ENCODE measurements around the gene DUS2. TPM values are rescaled to one million over a fixed set of nuclear protein-coding genes. Genes with fewer than 3 reads are reported as not detected.

Gene DUS2
- total and polyA plus RNA-seq, 9 of the 15 experiments (the other 6 are each of a cell fraction or from before 2014, with no cell fraction given) = 5.8 to 22.5 (median 20.6) TPM

DNA sequence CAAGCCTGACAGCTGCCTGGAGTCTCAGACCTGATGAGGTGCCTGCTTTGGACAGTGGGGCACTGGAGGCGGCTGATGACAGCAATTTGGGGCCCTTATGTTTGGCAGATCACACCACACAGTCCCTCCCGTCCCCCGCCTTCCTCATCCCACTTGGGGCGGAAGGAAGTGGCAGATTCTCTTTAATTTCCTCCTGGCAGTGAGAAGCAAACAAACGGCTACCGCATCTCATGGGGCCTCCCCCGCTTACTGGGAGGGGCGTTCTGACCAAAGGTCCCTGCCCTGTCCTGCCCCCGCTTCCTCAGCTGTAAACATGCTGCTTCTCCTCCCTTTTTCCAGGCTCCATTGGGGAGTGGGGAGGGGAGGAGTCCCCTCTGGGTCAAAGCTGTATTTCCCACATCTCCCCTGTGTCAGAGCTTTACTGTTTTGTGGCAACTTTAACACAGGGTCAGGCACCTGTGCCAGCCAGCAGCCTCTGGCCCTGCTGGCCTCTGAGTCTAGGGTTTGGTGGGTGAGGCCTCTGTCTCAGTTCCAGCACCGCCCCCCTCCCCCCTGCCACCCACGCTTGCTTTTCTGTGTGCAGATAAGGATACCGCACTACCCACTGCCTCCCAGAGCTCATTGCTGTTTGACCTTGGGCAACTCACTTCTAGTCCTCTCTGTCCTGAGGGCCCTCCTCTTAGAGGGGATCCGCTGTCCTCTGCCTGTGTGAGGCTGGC lies 56.7 kb downstream of the DUS2 start (continued):
- no peak for TF ChIP-seq ZFP30 (CRISPR knock-in tag; IDR thresholded peaks at IDR 0.05; ENCODE audit: borderline replicate concordance)
- TF ChIP-seq SREBF1 (IDR thresholded peaks at IDR 0.05; ENCODE audit: borderline replicate concordance, low read depth, low read length) = peak; percentile 78; the same call in 1 of the 2 replicates

DNA sequence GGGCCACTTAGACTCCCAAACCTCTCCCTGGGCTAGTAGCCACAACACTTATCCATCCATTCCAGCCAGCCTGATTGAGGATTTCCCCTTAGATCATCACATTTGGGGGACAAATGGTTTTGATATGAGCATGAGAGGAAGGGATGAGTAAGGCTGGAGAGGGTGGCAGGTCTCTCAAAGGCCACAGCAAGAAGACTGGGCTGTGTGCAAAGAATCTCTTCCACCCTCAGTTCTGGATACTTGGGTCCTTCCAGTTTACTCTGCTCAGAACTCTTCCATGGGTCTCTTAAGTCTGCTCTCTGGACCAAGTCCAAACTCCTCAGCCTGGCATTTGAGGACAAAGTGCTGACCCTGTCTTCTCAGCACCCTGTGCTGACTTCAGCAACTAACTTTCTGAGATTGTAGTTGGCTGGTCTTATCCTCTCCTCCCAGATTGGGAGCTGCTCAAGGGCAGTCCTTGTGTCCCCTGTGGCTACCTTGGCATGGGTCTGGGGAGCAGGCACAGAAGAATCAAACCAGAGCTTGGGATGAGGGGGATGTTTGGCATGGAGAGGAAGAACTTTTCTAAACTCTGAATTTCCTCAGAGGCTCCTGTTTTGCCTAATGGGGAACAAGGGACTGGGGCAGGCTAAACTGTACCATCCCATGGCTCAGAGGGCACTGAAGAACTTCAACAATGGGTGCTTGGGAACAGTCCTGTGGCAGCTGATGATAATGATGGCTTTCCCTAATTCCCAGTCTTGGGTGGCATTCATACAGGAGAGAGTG lies 59.0 kb downstream of the DUS2 start:
- in situ Hi-C loops (cut with MboI) = no loop called here
- peak; percentile 37 for FAIRE-seq
- TF ChIP-seq ILK (tag; IDR thresholded peaks at IDR 0.05; ENCODE audit: borderline replicate concordance, low read depth) (no peak), ZNF830 (CRISPR knock-in tag; IDR thresholded peaks at IDR 0.05) (peak; percentile 21; the same call in 1 of the 2 replicates), ZNF316 (IDR thresholded peaks at IDR 0.05) (peak; percentile 17; the same call in 1 of the 2 replicates)
- TF ChIP-seq, protein P1, sequence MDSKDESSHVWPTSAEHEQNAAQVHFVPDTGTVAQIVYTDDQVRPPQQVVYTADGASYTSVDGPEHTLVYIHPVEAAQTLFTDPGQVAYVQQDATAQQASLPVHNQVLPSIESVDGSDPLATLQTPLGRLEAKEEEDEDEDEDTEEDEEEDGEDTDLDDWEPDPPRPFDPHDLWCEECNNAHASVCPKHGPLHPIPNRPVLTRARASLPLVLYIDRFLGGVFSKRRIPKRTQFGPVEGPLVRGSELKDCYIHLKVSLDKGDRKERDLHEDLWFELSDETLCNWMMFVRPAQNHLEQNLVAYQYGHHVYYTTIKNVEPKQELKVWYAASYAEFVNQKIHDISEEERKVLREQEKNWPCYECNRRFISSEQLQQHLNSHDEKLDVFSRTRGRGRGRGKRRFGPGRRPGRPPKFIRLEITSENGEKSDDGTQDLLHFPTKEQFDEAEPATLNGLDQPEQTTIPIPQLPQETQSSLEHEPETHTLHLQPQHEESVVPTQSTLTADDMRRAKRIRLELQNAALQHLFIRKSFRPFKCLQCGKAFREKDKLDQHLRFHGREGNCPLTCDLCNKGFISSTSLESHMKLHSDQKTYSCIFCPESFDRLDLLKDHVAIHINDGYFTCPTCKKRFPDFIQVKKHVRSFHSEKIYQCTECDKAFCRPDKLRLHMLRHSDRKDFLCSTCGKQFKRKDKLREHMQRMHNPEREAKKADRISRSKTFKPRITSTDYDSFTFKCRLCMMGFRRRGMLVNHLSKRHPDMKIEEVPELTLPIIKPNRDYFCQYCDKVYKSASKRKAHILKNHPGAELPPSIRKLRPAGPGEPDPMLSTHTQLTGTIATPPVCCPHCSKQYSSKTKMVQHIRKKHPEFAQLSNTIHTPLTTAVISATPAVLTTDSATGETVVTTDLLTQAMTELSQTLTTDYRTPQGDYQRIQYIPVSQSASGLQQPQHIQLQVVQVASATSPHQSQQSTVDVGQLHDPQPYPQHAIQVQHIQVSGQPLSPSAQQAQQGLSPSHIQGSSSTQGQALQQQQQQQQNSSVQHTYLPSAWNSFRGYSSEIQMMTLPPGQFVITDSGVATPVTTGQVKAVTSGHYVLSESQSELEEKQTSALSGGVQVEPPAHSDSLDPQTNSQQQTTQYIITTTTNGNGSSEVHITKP (IDR thresholded peaks at IDR 0.05; ENCODE audit: partially characterized antibody) = peak; percentile 33
- ATAC-seq = no peak
- intact Hi-C loops (cut with micrococcal nuclease) = no loop called here
- Histone ChIP-seq H3K27ac (ENCODE audit: extremely low read depth, low read depth, low read length) (peak overlapping the region; percentile 97; the same call in 2 of the 3 replicates), H3K4me2 (ENCODE audit: insufficient read depth, low read length) (no peak overlapping the region), H3K79me2 (ENCODE audit: control insufficient read depth, insufficient read depth, low read length) (peaks cover 22% of the 10 kb centered on the region), H3K36me3 (ENCODE audit: control insufficient read depth, insufficient read depth, low read length) (peaks cover 20% of the 10 kb centered on the region), H3K4me3 (no peak overlapping the region), H3K9me1 (ENCODE audit: control insufficient read depth, insufficient read depth, low read length) (peaks cover 2% of the 10 kb centered on the region), H2AFZ (ENCODE audit: low read depth, low read length) (no peak overlapping the region), H4K20me1 (replicated peaks; ENCODE audit: control insufficient read depth, insufficient read depth, low read length) (no peaks in the 10 kb centered on the region), H3K27me3 (ENCODE audit: control insufficient read depth in 2 of 2, insufficient read depth in 2 of 2, low read length in 2 of 2) (no peaks in the 10 kb centered on the region), H3K4me1 (replicated peaks in 1 of 2; ENCODE audit: control insufficient read depth in 2 of 2, insufficient read depth in 2 of 2, low read length in 2 of 2) (peaks cover 62 to 64% of the 10 kb centered on the region in 2 experiments), H3K9ac (ENCODE audit: insufficient read depth in 1 of 2, low read depth in 2 of 2, low read length in 2 of 2) (no peak overlapping the region; a peak in 1 of 4 replicates), H3K9me3 (replicated peaks; ENCODE audit: control insufficient read depth, insufficient read depth, low read depth, low read length) (no peaks in the 10 kb centered on the region)
- no peak for DNase-seq (ENCODE audit: extremely low read depth in 1 of 4, low spot score in 3 of 4)
- ChIA-PET CTCF (ENCODE audit: low intra/inter-chr PET ratio) (no interaction called here), POLR2A (interaction anchor here (0.6 kb wide), 1 partner anchor 17 kb away, joined by 3 read pairs; no protein-coding TSS in a partner anchor)
- no TSS peak for BruUV-seq (replicated peaks)
